Measurements from ENCODE around the gene GFER. TPM values are rescaled to one million over a fixed set of nuclear protein-coding genes. Genes with fewer than 3 reads are reported as not detected.

Gene GFER
- total and polyA plus RNA-seq, 9 of the 15 experiments (the other 6 are each of a cell fraction or from before 2014, with no cell fraction given) = 4.3 to 53.7 (median 19.8) TPM

GRCh38 chr16:1942810-1943726 is 40.9 kb upstream of the GFER start, which contains the start of gene MSRB1 (continued):
- TF ChIP-seq ELK1 (CRISPR knock-in tag; IDR thresholded peaks at IDR 0.05) (no peak), NFRKB (IDR thresholded peaks at IDR 0.05; ENCODE audit: low read depth) (no peak; the same call in 1 of the 2 replicates), RBM14 (IDR thresholded peaks at IDR 0.05; ENCODE audit: borderline replicate concordance, insufficient read depth, low read depth, low read length) (no peak), CBX3 (IDR thresholded peaks at IDR 0.05; ENCODE audit: borderline replicate concordance in 1 of 2, low read length in 2 of 2) (no peak), CTBP1 (IDR thresholded peaks at IDR 0.05; ENCODE audit: borderline replicate concordance) (no peak), NR2C1 (IDR thresholded peaks at IDR 0.05) (no peak), NR2C1 (tag; IDR thresholded peaks at IDR 0.05) (no peak), SIN3B (IDR thresholded peaks at IDR 0.05; ENCODE audit: low read depth) (no peak), HES1 (IDR thresholded peaks at IDR 0.05; ENCODE audit: low read depth) (no peak), ZNF79 (CRISPR knock-in tag; IDR thresholded peaks at IDR 0.05; ENCODE audit: low read depth) (no peak), ZNF695 (CRISPR knock-in tag; IDR thresholded peaks at IDR 0.05) (no peak), SUPT5H (IDR thresholded peaks at IDR 0.05) (peak; percentile 80), NR1H2 (CRISPR knock-in tag; IDR thresholded peaks at IDR 0.05) (no peak), GABPB1 (CRISPR knock-in tag; IDR thresholded peaks at IDR 0.05) (peak; percentile 75), JUNB (CRISPR knock-in tag; conservative IDR thresholded peaks at IDR 0.05) (no peak), ZNF668 (CRISPR knock-in tag; IDR thresholded peaks at IDR 0.05) (no peak), TEAD2 (tag; IDR thresholded peaks at IDR 0.05) (no peak), REST (IDR thresholded peaks at IDR 0.05; ENCODE audit: borderline replicate concordance) (no peak), REST (CRISPR knock-in tag; IDR thresholded peaks at IDR 0.05; ENCODE audit: low read depth) (peak; percentile 61; the same call in 1 of the 2 replicates), DDX20 (tag; IDR thresholded peaks at IDR 0.05; ENCODE audit: low read depth) (no peak)
